ENCODE data around the gene PRSS56. TPM values are rescaled to one million over a fixed set of nuclear protein-coding genes. Genes with fewer than 3 reads are reported as not detected.

PRSS56 gene
- total RNA-seq, 1 donor from 2014 or later = not detected

DNA sequence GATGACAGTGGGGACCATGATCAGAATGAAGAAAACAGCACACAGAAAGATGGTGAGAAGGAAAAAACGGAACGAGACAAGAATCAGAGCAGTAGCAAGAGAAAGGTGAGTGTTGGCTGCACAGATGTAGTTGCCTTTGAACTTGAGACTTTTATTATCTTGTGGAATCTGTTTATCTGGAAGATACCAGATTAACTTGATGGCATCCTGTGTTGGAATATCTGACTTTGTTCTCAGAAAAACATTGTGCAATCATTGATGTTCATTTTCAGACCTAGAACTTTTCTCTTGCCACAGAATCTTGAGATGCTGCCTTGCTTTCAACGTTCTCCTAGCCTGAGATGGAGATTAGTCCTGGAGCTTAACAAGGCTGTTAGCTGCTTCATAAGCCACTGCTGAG is 36.2 kb downstream of the PRSS56 start:
- Histone ChIP-seq H3K4me3 (no peak overlapping the region), H3K36me3 (peaks cover 61% of the 10 kb centered on the region), H3K27me3 (ENCODE audit: low read depth) (no peaks in the 10 kb centered on the region), H3K27ac (replicated peaks) (no peak overlapping the region), H3K4me1 (peaks cover 35% of the 10 kb centered on the region), H3K9me3 (replicated peaks) (no peaks in the 10 kb centered on the region)
- intact Hi-C loops (cut with micrococcal nuclease) = no loop called here
- TF ChIP-seq, protein P1, sequence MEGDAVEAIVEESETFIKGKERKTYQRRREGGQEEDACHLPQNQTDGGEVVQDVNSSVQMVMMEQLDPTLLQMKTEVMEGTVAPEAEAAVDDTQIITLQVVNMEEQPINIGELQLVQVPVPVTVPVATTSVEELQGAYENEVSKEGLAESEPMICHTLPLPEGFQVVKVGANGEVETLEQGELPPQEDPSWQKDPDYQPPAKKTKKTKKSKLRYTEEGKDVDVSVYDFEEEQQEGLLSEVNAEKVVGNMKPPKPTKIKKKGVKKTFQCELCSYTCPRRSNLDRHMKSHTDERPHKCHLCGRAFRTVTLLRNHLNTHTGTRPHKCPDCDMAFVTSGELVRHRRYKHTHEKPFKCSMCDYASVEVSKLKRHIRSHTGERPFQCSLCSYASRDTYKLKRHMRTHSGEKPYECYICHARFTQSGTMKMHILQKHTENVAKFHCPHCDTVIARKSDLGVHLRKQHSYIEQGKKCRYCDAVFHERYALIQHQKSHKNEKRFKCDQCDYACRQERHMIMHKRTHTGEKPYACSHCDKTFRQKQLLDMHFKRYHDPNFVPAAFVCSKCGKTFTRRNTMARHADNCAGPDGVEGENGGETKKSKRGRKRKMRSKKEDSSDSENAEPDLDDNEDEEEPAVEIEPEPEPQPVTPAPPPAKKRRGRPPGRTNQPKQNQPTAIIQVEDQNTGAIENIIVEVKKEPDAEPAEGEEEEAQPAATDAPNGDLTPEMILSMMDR (IDR thresholded peaks at IDR 0.05; ENCODE audit: borderline replicate concordance) = no peak
- no peak for DNase-seq

DNA sequence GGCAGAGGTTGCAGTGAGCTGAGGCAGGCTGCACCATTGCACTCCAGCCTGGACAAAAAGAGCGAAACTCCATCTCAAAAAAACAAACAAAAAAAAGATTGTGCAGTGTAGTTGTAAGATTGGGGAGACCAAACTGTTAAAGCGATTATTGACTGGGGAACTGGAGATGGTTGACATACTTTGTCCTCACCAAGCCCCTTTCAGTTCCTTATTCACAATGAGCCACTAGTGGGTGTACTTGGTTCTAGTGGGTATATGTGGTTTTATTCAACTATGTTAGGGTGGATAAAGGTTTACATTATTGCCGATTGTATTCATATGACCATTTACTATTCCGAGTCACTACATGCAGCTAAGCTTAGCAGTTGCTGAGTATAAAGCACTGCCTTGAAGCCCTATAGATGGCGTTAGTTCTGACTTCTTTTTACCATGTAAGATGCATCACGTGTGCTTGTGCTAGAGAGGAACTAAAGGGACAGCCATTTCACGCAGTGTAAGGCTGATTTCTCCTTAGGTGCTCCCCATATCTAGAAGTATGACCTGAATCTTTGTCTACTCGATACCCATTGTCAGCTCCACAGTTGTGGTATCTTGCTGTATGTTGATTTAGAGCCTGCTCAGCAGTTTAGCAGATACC is 42.4 kb downstream of the PRSS56 start:
- H3K27me3 ChIP-seq (ENCODE audit: low read depth) = no peaks in the 10 kb centered on the region
- H3K4me3 ChIP-seq = no peak overlapping the region
- H3K9me3 ChIP-seq (replicated peaks) = no peaks in the 10 kb centered on the region
- TF ChIP-seq, protein P1 (IDR thresholded peaks at IDR 0.05; ENCODE audit: borderline replicate concordance) = no peak
- DNase-seq = no peak
- H3K27ac ChIP-seq (replicated peaks) = no peak overlapping the region
- peaks cover 8% of the 10 kb centered on the region for H3K4me1 ChIP-seq
- H3K36me3 ChIP-seq = peaks cover 95% of the 10 kb centered on the region
- intact Hi-C loops (cut with micrococcal nuclease) = no loop called here

DNA sequence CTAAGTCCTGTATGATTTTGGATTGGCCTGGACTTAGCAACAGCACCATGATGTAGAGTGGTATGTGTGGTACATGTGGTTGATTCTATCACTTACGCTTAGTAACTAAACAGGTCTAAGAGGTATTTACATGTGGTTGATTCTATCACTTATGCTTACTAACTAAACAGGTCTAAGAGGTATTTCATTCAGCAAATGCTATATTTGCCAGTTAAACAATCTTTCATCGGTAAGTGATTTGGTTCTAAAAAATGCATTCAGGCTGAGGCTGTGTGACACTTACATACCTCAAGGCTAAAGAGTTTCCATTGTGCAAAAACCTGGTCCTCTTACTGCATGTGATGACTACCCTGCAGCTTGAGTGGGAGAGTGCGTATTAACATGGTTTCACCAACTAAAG is 43.4 kb downstream of the PRSS56 start:
- intact Hi-C loops (cut with micrococcal nuclease) = no loop called here
- TF ChIP-seq, protein P1 (IDR thresholded peaks at IDR 0.05; ENCODE audit: borderline replicate concordance) = no peak
- no peak overlapping the region for H3K4me3 ChIP-seq
- no peak for DNase-seq
- no peaks in the 10 kb centered on the region for H3K27me3 ChIP-seq (ENCODE audit: low read depth)
- H3K27ac ChIP-seq (replicated peaks) = no peak overlapping the region
- H3K9me3 ChIP-seq (replicated peaks) = no peaks in the 10 kb centered on the region
- H3K4me1 ChIP-seq = peaks cover 18% of the 10 kb centered on the region
- H3K36me3 ChIP-seq = peaks cover 95% of the 10 kb centered on the region

DNA sequence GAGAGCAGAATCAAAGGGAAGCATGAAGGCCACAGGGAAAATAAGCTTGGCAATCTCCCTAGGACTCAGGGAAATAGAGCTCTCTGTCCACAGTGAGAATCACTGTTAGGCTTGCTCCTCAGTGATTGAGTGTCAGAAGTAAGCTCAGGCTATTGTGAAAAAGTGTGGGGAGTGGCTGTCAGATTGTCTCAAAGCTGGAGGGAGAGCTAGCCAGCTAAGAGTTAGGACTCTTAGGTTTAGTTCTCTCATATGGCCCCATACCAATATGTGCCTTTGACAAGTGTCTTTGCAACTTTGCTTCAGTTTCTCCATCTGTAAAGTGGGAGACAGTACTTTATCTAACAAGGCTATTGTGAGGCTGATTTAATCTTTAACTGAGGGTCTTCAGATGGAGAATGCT is 47.5 kb downstream of the PRSS56 start:
- intact Hi-C loops (cut with micrococcal nuclease) = no loop called here
- Histone ChIP-seq H3K4me3 (no peak overlapping the region), H3K27me3 (ENCODE audit: low read depth) (no peaks in the 10 kb centered on the region), H3K27ac (replicated peaks) (no peak overlapping the region), H3K36me3 (peaks cover 94% of the 10 kb centered on the region), H3K4me1 (peaks cover 19% of the 10 kb centered on the region), H3K9me3 (replicated peaks) (no peaks in the 10 kb centered on the region)
- DNase-seq = no peak
- TF ChIP-seq, protein P1 (IDR thresholded peaks at IDR 0.05; ENCODE audit: borderline replicate concordance) = no peak

DNA sequence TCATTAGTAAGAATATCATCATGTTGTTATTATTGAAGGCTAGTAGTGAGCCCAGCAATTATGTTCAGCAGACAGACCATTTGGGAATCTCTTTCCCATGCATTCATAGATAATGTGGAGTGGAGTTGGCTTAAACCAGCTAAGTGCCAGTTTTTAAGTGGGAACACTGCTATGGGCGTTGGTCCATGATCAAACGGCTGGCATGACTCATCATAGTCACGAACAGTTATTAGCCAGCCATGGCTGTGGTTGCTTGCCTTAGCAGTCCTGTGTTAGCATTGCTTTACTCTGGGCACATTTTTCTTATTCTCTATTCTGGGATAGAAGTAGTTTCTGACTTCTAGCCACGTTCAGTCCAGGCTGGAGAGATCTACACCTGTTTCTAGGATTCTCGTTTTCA is 48.0 kb downstream of the PRSS56 start:
- Histone ChIP-seq H3K4me1 (peaks cover 19% of the 10 kb centered on the region), H3K27ac (replicated peaks) (no peak overlapping the region), H3K4me3 (no peak overlapping the region), H3K27me3 (ENCODE audit: low read depth) (no peaks in the 10 kb centered on the region), H3K36me3 (peaks cover 95% of the 10 kb centered on the region), H3K9me3 (replicated peaks) (no peaks in the 10 kb centered on the region)
- no peak for DNase-seq
- TF ChIP-seq, protein P1 (IDR thresholded peaks at IDR 0.05; ENCODE audit: borderline replicate concordance) = no peak
- intact Hi-C loops (cut with micrococcal nuclease) = no loop called here
